GM19324 (cell line): Measurements from ENCODE around the gene ARL3.
"Not testable (repeated sequence)": the region's sequence is repeated elsewhere in the genome, so short reads cannot be mapped to it uniquely, and the experiment has no call there.

Experiments used
- ATAC-seq: cut with Tn5 transposase; IDR thresholded peaks from one replicate; pipeline ENCODE4 v1.9.1; 2021; ENCODE audit warnings: mild to moderate bottlenecking, moderate library complexity; ENCODE audit not compliant: unreplicated experiment, low FRiP score

ARL3 gene

GRCh38 chr10:102710609-102711008, 3.6 kb downstream of the ARL3 start:
- ATAC-seq, result no peak

GRCh38 chr10:102705531-102705930, 8.7 kb downstream of the ARL3 start:
- ATAC-seq, result no peak

GRCh38 chr10:102704915-102705314, 9.3 kb downstream of the ARL3 start:
- ATAC-seq, result no peak

GRCh38 chr10:102702742-102703141, 11.5 kb downstream of the ARL3 start:
- no peak for ATAC-seq

- no peak for ATAC-seq
These were observed 12.4 kb downstream of the ARL3 start for GRCh38 chr10:102701796-102702195.

GRCh38 chr10:102701272-102701671, 12.9 kb downstream of the ARL3 start:
- ATAC-seq, result no peak

GRCh38 chr10:102698894-102699293, 15.3 kb downstream of the ARL3 start:
- no peak for ATAC-seq

- no peak for ATAC-seq
These were observed 17.5 kb downstream of the ARL3 start for GRCh38 chr10:102696736-102697135.

GRCh38 chr10:102695401-102695800, 18.8 kb downstream of the ARL3 start:
- ATAC-seq, result not testable (repeated sequence)

GRCh38 chr10:102691285-102692066, 22.7 kb downstream of the ARL3 start:
- ATAC-seq, result no peak

- no peak for ATAC-seq
These were observed 30.5 kb downstream of the ARL3 start for GRCh38 chr10:102683736-102684135.

- no peak for ATAC-seq
These were observed 31.2 kb downstream of the ARL3 start for GRCh38 chr10:102682981-102683380.

- ATAC-seq, result no peak
These were observed 31.8 kb downstream of the ARL3 start for GRCh38 chr10:102682416-102682815.

- no peak for ATAC-seq
These were observed 32.5 kb downstream of the ARL3 start for GRCh38 chr10:102681696-102682095.

- ATAC-seq, result no peak
These were observed 34.6 kb downstream of the ARL3 start for GRCh38 chr10:102679596-102679995.

GRCh38 chr10:102678842-102679289, 35.3 kb downstream of the ARL3 start:
- ATAC-seq, result no peak

- ATAC-seq, result no peak
These were observed 36.2 kb downstream of the ARL3 start for GRCh38 chr10:102678068-102678400.

- no peak for ATAC-seq
These were observed 36.7 kb downstream of the ARL3 start for GRCh38 chr10:102677331-102678067.

GRCh38 chr10:102676534-102677315, 37.5 kb downstream of the ARL3 start:
- no peak for ATAC-seq

GRCh38 chr10:102675666-102676533, 38.3 kb downstream of the ARL3 start:
- ATAC-seq, result no peak
